GM10266 (cell line): Measurements from ENCODE around the gene RNASE1.
"Not testable (repeated sequence)": the region's sequence is repeated elsewhere in the genome, so short reads cannot be mapped to it uniquely, and the experiment has no call there.

Source experiments
- DNase-seq: peaks from one replicate; pipeline ENCODE4 v3.0.0; 2012; ENCODE audit errors: extremely low spot score
- CTCF ChIP-seq: IDR thresholded peaks from 2 replicates; pipeline ENCODE4 v1.5.1; 2012; ENCODE audit warnings: mild to moderate bottlenecking, low read depth; ENCODE audit not compliant: control insufficient read depth, insufficient read depth; ENCODE audit errors: missing control alignments

The RNASE1 gene

GRCh38 chr14:20769421-20769820 is 33.2 kb downstream of the RNASE1 start:
- DNase-seq, result no peak
- no peak for TF ChIP-seq CTCF

- DNase-seq, result no peak
- TF ChIP-seq CTCF, result no peak
Observed at GRCh38 chr14:20768593-20768892, 34.1 kb downstream of the RNASE1 start.

GRCh38 chr14:20760950-20761349 is 41.7 kb downstream of the RNASE1 start:
- peak; percentile 27 for DNase-seq

GRCh38 chr14:20759465-20759864 is 43.2 kb downstream of the RNASE1 start:
- DNase-seq, result not testable (repeated sequence)

More at GRCh38 chr14:20760950-20761349, 41.7 kb downstream of the RNASE1 start:
- TF ChIP-seq CTCF, result no peak

- DNase-seq, result peak; percentile 38
Observed at GRCh38 chr14:20757965-20758364, 44.7 kb downstream of the RNASE1 start.

GRCh38 chr14:20755037-20755436 is 47.6 kb downstream of the RNASE1 start:
- no peak for DNase-seq
- no peak for TF ChIP-seq CTCF

More at GRCh38 chr14:20757965-20758364, 44.7 kb downstream of the RNASE1 start:
- peak; percentile 58 for TF ChIP-seq CTCF

GRCh38 chr14:20754308-20754707 is 48.3 kb downstream of the RNASE1 start:
- no peak for TF ChIP-seq CTCF
- DNase-seq, result no peak

- no peak for TF ChIP-seq CTCF
- no peak for DNase-seq
Observed at GRCh38 chr14:20751963-20752562, 50.6 kb downstream of the RNASE1 start.
